Activated CD4-positive, alpha-beta T cell treated with anti-CD3 and anti-CD28 coated beads, Interleukin-2, Interleukin-4, amounts not matched to agents 100 ng/mL and 50 ng/mL, durations not matched to agents 16 hours and 8 hours (primary cell): ENCODE data around the gene NPHP4.

Experiments used
- DNase-seq: peaks from one replicate; pipeline ENCODE4 v3.0.0-alpha.2; 2020; ENCODE audit warnings: low spot score

The NPHP4 gene

DNA sequence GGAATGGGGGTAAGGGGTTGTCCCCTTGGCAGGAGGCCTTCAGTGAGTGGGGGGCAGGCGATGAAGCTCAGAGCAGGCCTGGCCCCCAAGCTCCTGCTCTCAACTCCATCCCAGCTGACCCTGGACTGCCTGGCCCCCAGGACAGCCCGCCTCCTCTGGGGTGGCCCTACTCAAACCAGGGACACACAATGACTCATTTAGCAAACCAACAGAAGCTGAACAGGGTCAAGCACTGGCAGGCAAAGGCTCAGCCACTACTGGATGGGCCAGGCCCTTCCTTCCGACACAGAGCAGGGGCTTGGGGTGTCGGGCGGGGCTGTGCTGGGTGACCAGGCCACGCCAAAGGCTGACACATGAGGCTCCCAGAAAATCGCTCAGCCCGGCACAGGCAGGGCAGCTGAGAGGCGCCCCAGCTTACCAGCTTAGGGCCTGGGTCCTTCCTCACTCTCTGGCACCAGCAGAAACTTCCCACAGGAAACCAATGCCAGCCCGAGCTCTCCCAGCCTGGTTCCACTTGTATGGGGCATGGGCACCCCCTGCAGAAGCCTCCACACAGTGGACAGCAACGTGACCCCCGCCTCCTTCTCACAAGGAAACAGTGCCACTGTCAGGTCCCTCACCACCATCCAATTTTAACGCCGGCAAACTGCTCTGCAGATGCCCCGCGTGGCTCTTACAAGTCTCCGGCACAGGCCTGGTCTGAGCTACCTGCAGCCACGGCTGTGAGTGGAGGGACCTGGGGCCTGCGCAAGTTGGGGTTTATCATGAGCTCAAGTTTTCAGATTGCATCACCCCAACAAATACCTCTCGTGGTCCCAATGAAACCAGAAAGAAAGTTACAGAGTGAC lies 114.3 kb downstream of the NPHP4 start:
- no peak for DNase-seq

- DNase-seq: no peak
Observed at GRCh38 chr1:5877001-5877400, 115.2 kb downstream of the NPHP4 start.

DNA sequence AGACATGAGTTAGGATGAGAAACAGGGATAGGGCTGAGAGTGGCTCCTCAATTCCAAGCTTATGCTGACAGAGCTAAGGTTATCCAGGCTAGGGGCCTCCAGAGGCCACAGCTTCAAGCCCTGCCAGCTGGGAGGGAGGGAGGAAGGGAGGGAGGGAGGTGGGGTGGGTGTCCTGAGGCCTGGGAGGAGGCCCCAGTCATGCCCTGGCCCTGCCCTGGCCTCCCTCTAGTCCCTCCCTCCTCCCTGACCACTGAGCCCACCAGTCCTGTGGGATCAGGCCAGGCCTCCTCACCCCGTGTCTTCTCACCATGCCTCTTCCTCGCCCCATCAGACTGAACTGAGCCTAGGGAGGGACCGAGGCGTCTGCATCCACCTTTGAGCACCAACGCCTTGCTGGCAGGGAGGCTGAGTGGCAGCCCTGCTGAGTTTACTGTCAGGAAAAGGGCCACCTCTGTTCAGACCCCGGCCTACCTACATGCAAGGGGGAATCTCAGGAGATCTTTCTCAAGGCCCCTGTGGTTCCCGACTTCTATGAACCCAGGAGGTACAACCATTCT lies 116.1 kb downstream of the NPHP4 start:
- DNase-seq: no peak

GRCh38 chr1:5875345-5875910 lies 116.8 kb downstream of the NPHP4 start:
- DNase-seq: no peak

- DNase-seq: no peak
Observed at GRCh38 chr1:5874416-5875110, 117.7 kb downstream of the NPHP4 start.

- no peak for DNase-seq
Observed at GRCh38 chr1:5873556-5873955, 118.7 kb downstream of the NPHP4 start.

DNA sequence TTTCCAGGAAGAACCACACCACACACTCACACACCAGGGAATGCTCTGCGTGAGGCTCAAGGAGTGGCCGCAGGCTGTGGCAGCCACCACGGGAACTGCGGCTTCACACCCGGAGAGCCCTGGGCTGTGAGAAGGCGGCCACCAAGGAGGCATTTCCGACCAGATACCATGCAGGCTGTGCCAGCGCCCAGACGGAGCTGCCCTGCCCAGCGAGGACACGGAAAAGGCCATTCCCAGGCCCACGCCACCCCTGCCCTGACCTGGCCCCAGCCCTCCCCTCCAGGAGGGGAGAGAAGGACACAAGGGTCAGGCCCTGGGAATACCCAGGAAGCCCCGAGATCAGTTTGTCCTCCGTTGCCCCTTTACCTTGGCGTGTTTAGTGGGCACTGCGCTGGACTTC lies 119.3 kb downstream of the NPHP4 start:
- DNase-seq: no peak

DNA sequence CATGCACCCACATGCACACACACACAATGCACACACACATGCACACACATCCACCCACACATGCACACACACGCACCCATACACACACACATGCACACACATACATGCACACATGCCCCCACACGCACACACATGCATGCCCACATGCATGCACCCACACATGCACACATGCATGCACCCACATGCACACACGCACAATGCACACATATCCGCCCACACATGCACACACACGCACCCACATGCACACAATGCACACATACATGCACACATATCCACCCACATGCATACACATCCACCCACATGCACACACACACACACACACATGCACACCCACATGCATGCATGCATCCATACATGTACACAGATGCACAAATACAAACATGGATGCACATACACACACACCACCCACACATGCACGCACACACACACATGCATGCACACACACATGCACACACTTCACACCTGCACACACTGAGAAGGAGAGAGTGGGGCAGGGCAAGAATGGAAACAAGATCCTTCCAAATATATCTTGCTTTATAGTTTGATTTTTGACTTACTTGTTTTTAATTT lies 123.2 kb downstream of the NPHP4 start:
- no peak for DNase-seq

DNA sequence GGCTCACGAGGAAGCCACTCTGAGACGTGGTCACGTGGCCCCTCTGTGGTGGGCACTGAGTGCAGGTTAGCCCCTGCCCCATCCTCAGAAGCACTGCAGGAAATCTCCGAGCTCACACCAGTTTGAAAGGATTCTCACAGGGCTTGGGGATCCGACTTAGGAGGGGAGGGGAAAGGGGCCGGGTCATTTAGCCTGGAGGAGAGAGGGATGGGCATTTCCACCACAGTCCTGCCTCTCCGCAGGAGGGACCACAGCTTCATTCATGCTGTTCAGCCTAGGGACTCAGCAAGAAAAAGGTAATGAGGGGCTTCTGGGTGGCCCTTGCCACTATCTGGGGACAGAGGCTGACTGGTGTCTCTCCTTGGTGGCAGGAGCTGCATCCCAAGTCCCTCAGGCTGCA lies 126.5 kb downstream of the NPHP4 start:
- DNase-seq: no peak

- DNase-seq: no peak
Observed at GRCh38 chr1:5865056-5865455, 127.2 kb downstream of the NPHP4 start.

DNA sequence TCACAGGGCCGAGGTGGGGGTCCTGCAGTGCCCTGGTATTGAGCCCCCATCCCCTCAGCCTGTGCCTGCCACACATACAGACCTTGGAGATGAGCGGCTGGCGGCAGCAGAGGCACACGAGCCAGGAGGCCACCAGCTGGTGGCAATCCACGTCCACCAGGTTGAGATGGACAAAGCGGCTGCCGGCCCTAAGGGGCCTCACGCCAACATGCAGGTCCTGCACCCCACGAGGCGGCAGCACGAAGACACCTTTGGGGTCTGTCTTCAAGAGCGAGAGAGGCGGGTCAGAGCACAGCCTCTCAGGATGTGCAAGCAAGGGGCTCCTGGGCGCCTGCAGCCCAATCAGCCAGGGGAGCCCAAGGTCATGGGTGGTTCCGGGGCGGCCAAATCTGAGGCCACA lies 128.0 kb downstream of the NPHP4 start:
- no peak for DNase-seq

- DNase-seq: no peak
Observed at GRCh38 chr1:5863238-5863637, 129.0 kb downstream of the NPHP4 start.

DNA sequence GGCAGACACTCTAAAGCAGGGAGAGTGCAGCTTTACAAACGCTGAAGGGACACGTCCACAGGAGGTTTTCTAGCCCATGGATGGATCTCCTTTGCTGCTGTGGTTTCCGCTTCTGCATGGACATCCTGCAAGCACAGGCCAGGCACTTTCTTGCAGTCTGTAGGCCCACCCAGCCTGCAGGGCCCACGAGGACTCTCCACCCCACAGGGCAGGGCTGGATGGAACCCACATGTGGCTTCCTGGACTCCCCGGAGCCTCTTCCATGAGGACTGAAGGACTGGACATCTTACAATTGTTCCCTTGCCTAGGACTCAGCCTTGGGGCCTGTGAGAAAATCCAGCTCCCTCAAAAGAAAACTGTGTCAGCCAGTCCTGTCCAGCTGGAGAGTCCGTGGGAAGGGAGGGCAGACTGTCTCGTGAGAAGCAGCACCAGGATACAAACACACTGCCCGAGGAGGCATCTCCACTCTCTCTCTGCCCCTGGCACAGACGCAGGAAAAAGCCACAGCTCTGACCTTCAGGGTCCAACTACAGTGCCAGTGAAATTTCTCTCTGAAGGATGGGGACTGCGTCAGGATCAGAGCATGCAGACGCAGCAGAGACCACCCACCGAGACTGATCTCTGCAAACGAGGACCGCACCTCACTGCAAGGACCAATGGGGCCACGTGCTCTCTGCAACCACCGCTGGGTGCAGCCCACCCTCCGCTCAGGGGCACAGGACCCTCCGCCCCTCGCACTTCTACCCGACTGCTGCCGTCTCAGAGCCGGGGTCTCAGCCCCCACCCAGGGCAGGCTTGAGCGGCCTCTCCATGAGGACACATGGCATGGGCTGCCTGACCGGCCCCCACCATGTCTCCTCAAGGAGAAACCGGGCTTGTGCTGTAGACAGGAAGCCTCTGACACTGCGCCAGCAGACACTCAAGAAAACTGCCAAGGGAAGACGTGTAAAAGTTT lies 130.1 kb downstream of the NPHP4 start:
- DNase-seq: no peak

- no peak for DNase-seq
Observed at GRCh38 chr1:5860277-5860676, 131.9 kb downstream of the NPHP4 start.

DNA sequence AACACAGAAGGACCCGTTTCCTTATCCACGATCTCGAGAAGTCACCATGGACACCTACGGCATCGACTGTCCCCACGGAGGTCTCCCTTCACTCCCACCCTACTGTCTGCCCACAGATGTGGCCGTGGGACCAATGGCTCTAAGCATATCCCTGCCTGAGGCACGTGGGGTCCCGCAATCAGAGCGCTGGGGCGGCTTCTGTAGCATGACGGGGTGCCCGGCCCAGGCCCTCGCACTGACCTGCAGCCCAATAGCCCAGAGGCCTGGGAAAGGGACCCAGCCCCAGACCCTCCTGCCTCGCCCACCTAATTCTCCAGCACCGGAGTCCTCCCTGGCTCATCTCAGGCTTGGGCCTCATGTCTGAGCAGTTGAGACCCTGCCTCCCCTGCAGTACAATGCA lies 132.5 kb downstream of the NPHP4 start:
- DNase-seq: no peak

- no peak for DNase-seq
Observed at GRCh38 chr1:5858844-5859407, 133.3 kb downstream of the NPHP4 start.

GRCh38 chr1:5858246-5858645 lies 134.0 kb downstream of the NPHP4 start:
- DNase-seq: no peak

GRCh38 chr1:5857508-5858090 lies 134.6 kb downstream of the NPHP4 start:
- DNase-seq: no peak

DNA sequence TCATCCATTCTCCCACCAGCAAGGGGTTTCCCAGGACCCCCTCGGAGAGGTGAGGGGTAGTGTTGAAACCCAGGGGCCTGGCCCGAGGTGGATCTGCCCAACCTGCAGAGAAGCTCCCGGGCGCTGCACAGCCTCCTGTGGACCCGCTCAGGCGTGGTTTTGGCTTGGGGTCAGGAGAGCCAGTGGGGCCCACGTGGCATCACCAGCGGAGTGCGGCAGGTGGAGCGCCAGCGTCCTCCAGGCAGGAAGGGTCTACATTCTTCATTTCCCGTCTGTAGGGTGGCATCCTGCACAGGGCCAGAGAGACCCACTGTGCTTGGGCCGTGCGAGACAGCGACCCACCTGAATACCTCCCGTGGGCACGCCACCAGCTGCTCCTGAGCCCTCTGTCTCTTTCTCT lies 135.2 kb downstream of the NPHP4 start:
- no peak for DNase-seq

- peak; percentile 3 for DNase-seq
Observed at GRCh38 chr1:5856246-5856815, 135.9 kb downstream of the NPHP4 start.
